HepG2 (cell line): Measurements from ENCODE around the gene TUT1. TPM values are rescaled to one million over a fixed set of nuclear protein-coding genes. Genes with fewer than 3 reads are reported as not detected.
A peak's percentile ranks its signal among the peaks of the same experiment; 100 is the strongest.

Experiments used
- CHD4 ChIP-seq: fragments of 200-600 bp; sonication (generic); IDR thresholded peaks from 2 replicates; pipeline ENCODE4 v1.7.0; 2017; ENCODE audit warnings: mild to moderate bottlenecking, low read length, borderline replicate concordance
- FIP1L1 ChIP-seq: fragments of 200-400 bp; formaldehyde crosslinking; IDR thresholded peaks from 2 replicates; pipeline ENCODE4 v1.6.1; 2018; ENCODE audit warnings: low read depth, mild to moderate bottlenecking, low read length, moderate library complexity, borderline replicate concordance; ENCODE audit not compliant: insufficient read depth
- FOXJ3 ChIP-seq: sonication (generic); formaldehyde crosslinking; IDR thresholded peaks from 2 replicates; pipeline ENCODE4 v1.4.0; 2020; ENCODE audit warnings: missing genetic modification reagents, mild to moderate bottlenecking, borderline replicate concordance
- HNRNPUL1 ChIP-seq: fragments of 200-400 bp; formaldehyde crosslinking; IDR thresholded peaks from 2 replicates; pipeline ENCODE4 v1.6.1; 2017; ENCODE audit warnings: low read depth, mild to moderate bottlenecking, low read length, moderate library complexity
- HOXA7 ChIP-seq: sonication (generic); formaldehyde crosslinking; IDR thresholded peaks from 2 replicates; pipeline ENCODE4 v1.8.1; 2022; ENCODE audit warnings: mild to moderate bottlenecking, missing genetic modification reagents, moderate library complexity
- KDM1A ChIP-seq: IDR thresholded peaks from 2 replicates; pipeline ENCODE4 v1.6.1; 2016; ENCODE audit warnings: missing compliant biosample characterization
- KDM2A ChIP-seq: sonication (generic); formaldehyde crosslinking; IDR thresholded peaks from 2 replicates; pipeline ENCODE4 v1.4.0; 2020; ENCODE audit warnings: low read depth, missing genetic modification reagents, borderline replicate concordance
- KDM3A ChIP-seq: IDR thresholded peaks from 2 replicates; pipeline ENCODE4 v1.6.1; 2018; ENCODE audit warnings: low read depth, missing compliant biosample characterization
- KLF12 ChIP-seq: sonication (generic); formaldehyde crosslinking; IDR thresholded peaks from 2 replicates; pipeline ENCODE4 v1.4.0; 2020; ENCODE audit warnings: missing genetic modification reagents, borderline replicate concordance
- NFKBIZ ChIP-seq: IDR thresholded peaks from 2 replicates; pipeline ENCODE4 v1.6.1; 2018; ENCODE audit warnings: missing genetic modification reagents, missing compliant biosample characterization
- NR1H2 ChIP-seq: sonication (generic); formaldehyde crosslinking; IDR thresholded peaks from 2 replicates; pipeline ENCODE4 v1.8.1; 2022; ENCODE audit warnings: low read depth, missing genetic modification reagents, borderline replicate concordance
- PRPF4 ChIP-seq: fragments of 200-400 bp; formaldehyde crosslinking; IDR thresholded peaks from 2 replicates; pipeline ENCODE4 v1.6.1; 2016; ENCODE audit warnings: low read length, low read depth; ENCODE audit not compliant: poor library complexity, severe bottlenecking
- ZFAT ChIP-seq: sonication (generic); formaldehyde crosslinking; conservative IDR thresholded peaks from 2 replicates; pipeline ENCODE4 v1.8.1; 2023; ENCODE audit warnings: missing genetic modification reagents, inconsistent platforms
- ZFP36L2 ChIP-seq: sonication (generic); formaldehyde crosslinking; IDR thresholded peaks from 2 replicates; pipeline ENCODE4 v1.4.0; 2020; ENCODE audit warnings: missing genetic modification reagents
- ZKSCAN8 ChIP-seq: IDR thresholded peaks from 2 replicates; pipeline ENCODE4 v1.6.1; 2016; ENCODE audit warnings: borderline replicate concordance, missing genetic modification reagents, missing compliant biosample characterization
- ZNF33B ChIP-seq: sonication (generic); formaldehyde crosslinking; IDR thresholded peaks from 2 replicates; pipeline ENCODE4 v1.5.1; 2020; ENCODE audit warnings: mild to moderate bottlenecking, missing genetic modification reagents
- ZNF563 ChIP-seq: sonication (generic); formaldehyde crosslinking; IDR thresholded peaks from 2 replicates; pipeline ENCODE4 v1.8.0; 2022; ENCODE audit warnings: mild to moderate bottlenecking, moderate library complexity, missing genetic modification reagents
- ZNF598 ChIP-seq: sonication (generic); formaldehyde crosslinking; IDR thresholded peaks from 2 replicates; pipeline ENCODE4 v1.5.1; 2020; ENCODE audit warnings: mild to moderate bottlenecking, missing genetic modification reagents, borderline replicate concordance
- ZNF678 ChIP-seq: sonication (generic); formaldehyde crosslinking; IDR thresholded peaks from 2 replicates; pipeline ENCODE4 v1.4.0; 2020; ENCODE audit warnings: mild to moderate bottlenecking, missing genetic modification reagents
- ZNF703 ChIP-seq: sonication (generic); formaldehyde crosslinking; IDR thresholded peaks from 2 replicates; pipeline ENCODE4 v1.5.1; 2020; ENCODE audit warnings: missing genetic modification reagents, mild to moderate bottlenecking, moderate library complexity, borderline replicate concordance
- ZNF720 ChIP-seq: sonication (generic); formaldehyde crosslinking; IDR thresholded peaks from 2 replicates; pipeline ENCODE4 v1.4.0; 2020; ENCODE audit warnings: missing genetic modification reagents
- ZNF761 ChIP-seq: sonication (generic); formaldehyde crosslinking; conservative IDR thresholded peaks from 2 replicates; pipeline ENCODE4 v1.4.0; 2020; ENCODE audit warnings: mild to moderate bottlenecking, missing genetic modification reagents
- ZNF772 ChIP-seq: sonication (generic); formaldehyde crosslinking; IDR thresholded peaks from 2 replicates; pipeline ENCODE4 v1.5.0; 2020; ENCODE audit warnings: mild to moderate bottlenecking, missing genetic modification reagents
- ZNF891 ChIP-seq: sonication (generic); formaldehyde crosslinking; IDR thresholded peaks from 2 replicates; pipeline ENCODE4 v1.5.0; 2020; ENCODE audit warnings: mild to moderate bottlenecking, missing genetic modification reagents
- polyA plus RNA-seq, 8 experiments: library from polyadenylated mRNA; depleted of rRNA in 3 of 8; stranded (reverse) in 7 of 8; unstranded in 1 of 8; fragments of >200 nt; fragmentation: Illumina TruSeq in 4 of 8; extraction: Trizol in 4 of 8; gene quantifications; 2 replicates each; pipeline versions ENCODE4 v1.2.1 to v1.2.3, GENCODE V29; 2011 to 2016; ENCODE audit warnings: low read depth in 4 of 8, missing spikeins in 1 of 8, mixed read lengths in 1 of 8; ENCODE audit not compliant: insufficient read depth in 1 of 8
- total RNA-seq, 5 experiments: library from RNA; depleted of rRNA; stranded (reverse); fragments of >200 nt; fragmentation: Illumina TruSeq; extraction: Trizol; gene quantifications; 2 replicates each; pipeline ENCODE4 v1.2.3, GENCODE V29; 2016; ENCODE audit warnings: low read depth in 1 of 5
- TF ChIP-seq, protein P1 (sequence below): sonication (generic); formaldehyde crosslinking; IDR thresholded peaks from 2 replicates; pipeline ENCODE4 v1.5.1; 2020; ENCODE audit warnings: mild to moderate bottlenecking, missing genetic modification reagents, moderate library complexity
- TF ChIP-seq, protein P2 (sequence below): sonication (generic); formaldehyde crosslinking; IDR thresholded peaks from 2 replicates; pipeline ENCODE4 v1.4.0; 2020; ENCODE audit warnings: missing genetic modification reagents, low read depth, mild to moderate bottlenecking, borderline replicate concordance

Gene TUT1
- total and polyA plus RNA-seq, 2 of the 13 experiments (the other 11 are each of a cell fraction or from before 2014, with no cell fraction given) = 9.7 to 14.3 TPM

DNA sequence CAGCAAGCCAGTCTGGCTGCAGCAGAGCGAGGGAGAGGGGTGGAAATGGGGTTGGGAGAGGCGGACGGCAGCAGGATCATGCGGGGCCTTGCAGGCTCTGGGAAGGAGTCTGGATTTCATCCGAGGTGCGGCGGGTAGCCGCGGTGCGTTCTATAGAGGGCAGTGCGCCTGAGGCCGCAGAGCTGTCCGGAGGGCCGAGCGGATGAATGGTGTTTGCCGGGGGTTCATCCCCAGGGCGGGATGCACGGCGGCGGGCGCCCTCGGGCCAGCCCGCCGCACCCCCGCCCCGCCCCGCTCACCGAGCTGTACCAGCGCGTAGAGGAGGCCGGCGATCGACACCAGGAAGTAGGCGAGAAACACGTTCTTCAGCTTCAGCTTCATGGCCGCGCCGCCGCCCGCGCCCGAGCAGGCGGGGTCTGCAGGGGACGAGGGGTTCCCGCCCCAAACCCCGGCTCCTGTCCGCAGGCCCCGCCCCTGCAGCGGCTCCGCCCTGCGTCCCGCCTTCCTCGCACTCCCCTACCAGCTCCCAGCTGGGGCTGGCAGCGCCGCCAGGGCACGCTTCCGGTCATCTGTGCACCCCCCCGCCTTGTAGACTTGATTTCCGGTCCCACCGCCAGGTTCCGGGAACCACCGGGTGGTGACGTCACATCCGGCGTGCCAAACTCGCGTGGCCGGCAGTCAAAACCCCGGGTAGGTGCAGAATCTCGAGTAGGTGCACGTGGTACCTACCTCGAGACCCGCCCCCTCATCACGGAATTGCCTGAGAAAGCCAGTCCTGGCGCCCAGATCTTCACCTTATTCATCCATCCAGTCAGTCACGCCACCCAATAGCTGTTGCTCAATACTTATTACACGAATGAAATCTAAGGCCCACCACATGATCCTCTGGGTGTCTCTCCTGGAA, 30.5 kb upstream of the TUT1 start, which contains the start of gene B3GAT3 (continued):
- TF ChIP-seq, protein P1, sequence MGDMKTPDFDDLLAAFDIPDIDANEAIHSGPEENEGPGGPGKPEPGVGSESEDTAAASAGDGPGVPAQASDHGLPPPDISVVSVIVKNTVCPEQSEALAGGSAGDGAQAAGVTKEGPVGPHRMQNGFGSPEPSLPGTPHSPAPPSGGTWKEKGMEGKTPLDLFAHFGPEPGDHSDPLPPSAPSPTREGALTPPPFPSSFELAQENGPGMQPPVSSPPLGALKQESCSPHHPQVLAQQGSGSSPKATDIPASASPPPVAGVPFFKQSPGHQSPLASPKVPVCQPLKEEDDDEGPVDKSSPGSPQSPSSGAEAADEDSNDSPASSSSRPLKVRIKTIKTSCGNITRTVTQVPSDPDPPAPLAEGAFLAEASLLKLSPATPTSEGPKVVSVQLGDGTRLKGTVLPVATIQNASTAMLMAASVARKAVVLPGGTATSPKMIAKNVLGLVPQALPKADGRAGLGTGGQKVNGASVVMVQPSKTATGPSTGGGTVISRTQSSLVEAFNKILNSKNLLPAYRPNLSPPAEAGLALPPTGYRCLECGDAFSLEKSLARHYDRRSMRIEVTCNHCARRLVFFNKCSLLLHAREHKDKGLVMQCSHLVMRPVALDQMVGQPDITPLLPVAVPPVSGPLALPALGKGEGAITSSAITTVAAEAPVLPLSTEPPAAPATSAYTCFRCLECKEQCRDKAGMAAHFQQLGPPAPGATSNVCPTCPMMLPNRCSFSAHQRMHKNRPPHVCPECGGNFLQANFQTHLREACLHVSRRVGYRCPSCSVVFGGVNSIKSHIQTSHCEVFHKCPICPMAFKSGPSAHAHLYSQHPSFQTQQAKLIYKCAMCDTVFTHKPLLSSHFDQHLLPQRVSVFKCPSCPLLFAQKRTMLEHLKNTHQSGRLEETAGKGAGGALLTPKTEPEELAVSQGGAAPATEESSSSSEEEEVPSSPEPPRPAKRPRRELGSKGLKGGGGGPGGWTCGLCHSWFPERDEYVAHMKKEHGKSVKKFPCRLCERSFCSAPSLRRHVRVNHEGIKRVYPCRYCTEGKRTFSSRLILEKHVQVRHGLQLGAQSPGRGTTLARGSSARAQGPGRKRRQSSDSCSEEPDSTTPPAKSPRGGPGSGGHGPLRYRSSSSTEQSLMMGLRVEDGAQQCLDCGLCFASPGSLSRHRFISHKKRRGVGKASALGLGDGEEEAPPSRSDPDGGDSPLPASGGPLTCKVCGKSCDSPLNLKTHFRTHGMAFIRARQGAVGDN (CRISPR knock-in tag) = peak; percentile 100
- TF ChIP-seq HNRNPUL1 = no peak
- peak; percentile 84; the same call in 1 of the 2 replicates for TF ChIP-seq ZNF598 (CRISPR knock-in tag)
- no peak for TF ChIP-seq ZNF563 (CRISPR knock-in tag)
- TF ChIP-seq NR1H2 = no peak
- no peak for TF ChIP-seq FIP1L1
- peak; percentile 77; the same call in 1 of the 2 replicates for TF ChIP-seq KDM3A (CRISPR knock-in tag)
- TF ChIP-seq KDM1A (CRISPR knock-in tag) = no peak
- no peak for TF ChIP-seq ZNF720
- TF ChIP-seq ZNF891 (CRISPR knock-in tag) = peak; percentile 94
- TF ChIP-seq NFKBIZ (CRISPR knock-in tag) = peak; percentile 85; the same call in 1 of the 2 replicates
- no peak for TF ChIP-seq FOXJ3 (CRISPR knock-in tag)
- no peak; the same call in 1 of the 2 replicates for TF ChIP-seq ZKSCAN8 (CRISPR knock-in tag)
- peak; percentile 76; the same call in 1 of the 2 replicates for TF ChIP-seq KLF12 (CRISPR knock-in tag)
- no peak for TF ChIP-seq ZFAT
- TF ChIP-seq ZNF678 (CRISPR knock-in tag) = no peak; the same call in 1 of the 2 replicates
- TF ChIP-seq ZNF703 (CRISPR knock-in tag) = no peak
- TF ChIP-seq ZFP36L2 (CRISPR knock-in tag) = peak; percentile 90; the same call in 1 of the 2 replicates
- TF ChIP-seq, protein P2, sequence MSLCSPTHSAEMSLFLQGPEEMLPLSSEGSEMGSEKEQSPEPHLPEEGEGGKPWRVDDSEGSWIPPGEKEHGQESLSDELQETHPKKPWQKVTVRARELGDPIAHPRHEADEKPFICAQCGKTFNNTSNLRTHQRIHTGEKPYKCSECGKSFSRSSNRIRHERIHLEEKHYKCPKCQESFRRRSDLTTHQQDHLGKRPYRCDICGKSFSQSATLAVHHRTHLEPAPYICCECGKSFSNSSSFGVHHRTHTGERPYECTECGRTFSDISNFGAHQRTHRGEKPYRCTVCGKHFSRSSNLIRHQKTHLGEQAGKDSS (CRISPR knock-in tag) = no peak
- peak; percentile 44; the same call in 1 of the 2 replicates for TF ChIP-seq ZNF761 (CRISPR knock-in tag)
- peak; percentile 98 for TF ChIP-seq KDM2A (CRISPR knock-in tag)
- no peak for TF ChIP-seq HOXA7
- no peak for TF ChIP-seq PRPF4
- peak; percentile 93 for TF ChIP-seq ZNF33B (CRISPR knock-in tag)
- no peak for TF ChIP-seq CHD4
- TF ChIP-seq ZNF772 = peak; percentile 93; the same call in 1 of the 2 replicates
